NCI-H526 (cell line): ENCODE measurements around the gene LOC101059915.
"Not testable (repeated sequence)": the region's sequence is repeated elsewhere in the genome, so short reads cannot be mapped to it uniquely, and the experiment has no call there.

Experiments used
- DNase-seq, 2 experiments: peaks; one replicate each; lab custom pipeline; 2025; lab: John Stamatoyannopoulos, UW

The LOC101059915 gene

GRCh38 chrX:71675636-71676035 lies 8.3 kb downstream of the LOC101059915 start:
- DNase-seq, result not testable (repeated sequence)

- not testable (repeated sequence) for DNase-seq
These were observed 8.9 kb downstream of the LOC101059915 start for GRCh38 chrX:71676068-71676795.

GRCh38 chrX:71677195-71677594 lies 9.8 kb downstream of the LOC101059915 start:
- not testable (repeated sequence) for DNase-seq

- no peak for DNase-seq
These were observed 12.3 kb downstream of the LOC101059915 start for GRCh38 chrX:71679575-71680207.

GRCh38 chrX:71696641-71697465 lies 29.5 kb downstream of the LOC101059915 start:
- not testable (repeated sequence) for DNase-seq

GRCh38 chrX:71697466-71698298 lies 30.3 kb downstream of the LOC101059915 start:
- not testable (repeated sequence) for DNase-seq

- not testable (repeated sequence) for DNase-seq
These were observed 31.1 kb downstream of the LOC101059915 start for GRCh38 chrX:71698299-71699022.

- DNase-seq, result not testable (repeated sequence)
These were observed 31.6 kb downstream of the LOC101059915 start for GRCh38 chrX:71699023-71699344.

GRCh38 chrX:71702853-71703252 lies 35.5 kb downstream of the LOC101059915 start:
- DNase-seq, result not testable (repeated sequence)

- DNase-seq, result not testable (repeated sequence)
These were observed 46.7 kb downstream of the LOC101059915 start for GRCh38 chrX:71714064-71714463.

GRCh38 chrX:71715551-71715950 lies 48.2 kb downstream of the LOC101059915 start:
- DNase-seq, result not testable (repeated sequence)

GRCh38 chrX:71716323-71716722 lies 49.0 kb downstream of the LOC101059915 start:
- not testable (repeated sequence) for DNase-seq

- DNase-seq, result not testable (repeated sequence)
These were observed 50.8 kb downstream of the LOC101059915 start, which contains the start of gene CXorf49 for GRCh38 chrX:71718185-71718584. TSS of gene CXorf49 (minus strand) at chrX:71718285. CDS start at chrX:71718151, 134 bp downstream.

GRCh38 chrX:71719195-71719594 lies 51.8 kb downstream of the LOC101059915 start:
- DNase-seq, result not testable (repeated sequence)

GRCh38 chrX:71720289-71720886 lies 53.0 kb downstream of the LOC101059915 start:
- DNase-seq, result not testable (repeated sequence)
